Keratinocyte (primary cell): ENCODE results near the gene PRRT3.

Source experiments
- CTCF ChIP-seq, 3 experiments: IDR thresholded peaks in 1 of 3; conservative IDR thresholded peaks in 1 of 3; optimal IDR thresholded peaks in 1 of 3; 2 replicates in 2 of 3; 3 replicates in 1 of 3; pipeline versions ENCODE3 to v1.5.1; 2011; ENCODE audit warnings: low read length in 3 of 3, mild to moderate bottlenecking in 3 of 3, moderate library complexity in 2 of 3, control low read depth in 1 of 3, inconsistent platforms in 1 of 3; ENCODE audit not compliant: insufficient read depth in 2 of 3; ENCODE audit errors: extremely low read depth in 1 of 3
- EZH2 ChIP-seq: IDR thresholded peaks from one replicate; pipeline ENCODE4 v1.6.1; 2012; ENCODE audit warnings: inconsistent platforms, mild to moderate bottlenecking, low read length, moderate library complexity

GRCh38 chr3:9942934-9943690 lies 9.1 kb downstream of the PRRT3 start:
- TF ChIP-seq CTCF (optimal IDR thresholded peaks at IDR 0.05 in 1 of 3, IDR thresholded peaks at IDR 0.05 in 1 of 3, conservative IDR thresholded peaks at IDR 0.05 in 1 of 3; ENCODE audit: extremely low read depth in 1 of 3, insufficient read depth in 2 of 3, low read length in 3 of 3) (no peak), EZH2 (no peak)
